HG02884 (cell line): ENCODE results near the gene SSBP1.
"Not testable (repeated sequence)": the region's sequence is repeated elsewhere in the genome, so short reads cannot be mapped to it uniquely, and the experiment has no call there.

Source experiments
- ATAC-seq: cut with Tn5 transposase; IDR thresholded peaks from one replicate; pipeline ENCODE4 v1.9.1; 2021; ENCODE audit warnings: mild to moderate bottlenecking, moderate library complexity; ENCODE audit not compliant: unreplicated experiment

The SSBP1 gene

GRCh38 chr7:141709318-141709717, 28.8 kb upstream of the SSBP1 start:
- ATAC-seq: no peak

- ATAC-seq: no peak
Observed at GRCh38 chr7:141709749-141710148, 28.4 kb upstream of the SSBP1 start.

- ATAC-seq: no peak
Observed at GRCh38 chr7:141710301-141710700, 27.9 kb upstream of the SSBP1 start.

- no peak for ATAC-seq
Observed at GRCh38 chr7:141712603-141713255, 25.4 kb upstream of the SSBP1 start.

- ATAC-seq: no peak
Observed at GRCh38 chr7:141713890-141714289, 24.3 kb upstream of the SSBP1 start.

GRCh38 chr7:141714571-141714970, 23.6 kb upstream of the SSBP1 start:
- ATAC-seq: no peak

GRCh38 chr7:141715018-141715417, 23.1 kb upstream of the SSBP1 start:
- ATAC-seq: no peak

- no peak for ATAC-seq
Observed at GRCh38 chr7:141715794-141716689, 22.1 kb upstream of the SSBP1 start.

- ATAC-seq: no peak
Observed at GRCh38 chr7:141717450-141717849, 20.7 kb upstream of the SSBP1 start.

GRCh38 chr7:141722529-141722928, 15.6 kb upstream of the SSBP1 start:
- no peak for ATAC-seq

GRCh38 chr7:141729020-141729419, 9.1 kb upstream of the SSBP1 start:
- no peak for ATAC-seq

- no peak for ATAC-seq
Observed at GRCh38 chr7:141731476-141732149, 6.5 kb upstream of the SSBP1 start.

GRCh38 chr7:141737118-141737835, 881 bp upstream of the SSBP1 start:
- ATAC-seq: no peak

- ATAC-seq: no peak
Observed at GRCh38 chr7:141738592-141739013, 445 bp downstream of the SSBP1 start.

GRCh38 chr7:141739250-141739649, 1.1 kb downstream of the SSBP1 start:
- no peak for ATAC-seq

GRCh38 chr7:141742229-141742628, 4.1 kb downstream of the SSBP1 start:
- no peak for ATAC-seq

GRCh38 chr7:141744131-141744530, 6.0 kb downstream of the SSBP1 start:
- ATAC-seq: no peak

- ATAC-seq: no peak
Observed at GRCh38 chr7:141748396-141748795, 10.2 kb downstream of the SSBP1 start.

GRCh38 chr7:141751904-141752303, 13.7 kb downstream of the SSBP1 start:
- ATAC-seq: not testable (repeated sequence)

- no peak for ATAC-seq
Observed at GRCh38 chr7:141752634-141753033, 14.5 kb downstream of the SSBP1 start.

- ATAC-seq: no peak
Observed at GRCh38 chr7:141754939-141755338, 16.8 kb downstream of the SSBP1 start.
